Prostate gland (tissue), 2 donors: Measurements from ENCODE around the gene ATG16L2.
A peak's percentile ranks its signal among the peaks of the same experiment; 100 is the strongest.

Source experiments
- POLR2AphosphoS5 ChIP-seq: sonication (generic); formaldehyde crosslinking; IDR thresholded peaks from one replicate; pipeline ENCODE4 v1.6.1; 2017; ENCODE audit warnings: antibody characterized with exemption
- TF ChIP-seq, protein P1 (sequence below), 4 experiments: fragments of 200-600 bp in 2 of 4; fragments of 450-650 bp in 2 of 4; sonication (generic) in 2 of 4; IDR thresholded peaks; 1 replicate in 3 of 4; 2 replicates in 1 of 4; pipeline ENCODE4 v1.5.1; 2016 to 2019; ENCODE audit warnings: antibody characterized with exemption in 4 of 4, mild to moderate bottlenecking in 2 of 4, moderate library complexity in 2 of 4

- TF ChIP-seq POLR2AphosphoS5, result peak; percentile 70
- TF ChIP-seq, protein P1, sequence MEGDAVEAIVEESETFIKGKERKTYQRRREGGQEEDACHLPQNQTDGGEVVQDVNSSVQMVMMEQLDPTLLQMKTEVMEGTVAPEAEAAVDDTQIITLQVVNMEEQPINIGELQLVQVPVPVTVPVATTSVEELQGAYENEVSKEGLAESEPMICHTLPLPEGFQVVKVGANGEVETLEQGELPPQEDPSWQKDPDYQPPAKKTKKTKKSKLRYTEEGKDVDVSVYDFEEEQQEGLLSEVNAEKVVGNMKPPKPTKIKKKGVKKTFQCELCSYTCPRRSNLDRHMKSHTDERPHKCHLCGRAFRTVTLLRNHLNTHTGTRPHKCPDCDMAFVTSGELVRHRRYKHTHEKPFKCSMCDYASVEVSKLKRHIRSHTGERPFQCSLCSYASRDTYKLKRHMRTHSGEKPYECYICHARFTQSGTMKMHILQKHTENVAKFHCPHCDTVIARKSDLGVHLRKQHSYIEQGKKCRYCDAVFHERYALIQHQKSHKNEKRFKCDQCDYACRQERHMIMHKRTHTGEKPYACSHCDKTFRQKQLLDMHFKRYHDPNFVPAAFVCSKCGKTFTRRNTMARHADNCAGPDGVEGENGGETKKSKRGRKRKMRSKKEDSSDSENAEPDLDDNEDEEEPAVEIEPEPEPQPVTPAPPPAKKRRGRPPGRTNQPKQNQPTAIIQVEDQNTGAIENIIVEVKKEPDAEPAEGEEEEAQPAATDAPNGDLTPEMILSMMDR (IDR thresholded peaks at IDR 0.05), result no peak
Measured at GRCh38 chr11:72813740-72814285, 398 bp upstream of the ATG16L2 start.
